ENCODE measurements around the gene KBTBD3. TPM values are rescaled to one million over a fixed set of nuclear protein-coding genes. Genes with fewer than 3 reads are reported as not detected.
"Not testable (repeated sequence)": the region's sequence is repeated elsewhere in the genome, so short reads cannot be mapped to it uniquely, and the experiment has no call there.

The KBTBD3 gene
- total RNA-seq, 1 donor from 2014 or later = 13.2 TPM

GRCh38 chr11:106011481-106011880 is 65.7 kb downstream of the KBTBD3 start:
- no peak for DNase-seq (ENCODE audit: low spot score)

GRCh38 chr11:106003094-106003493 is 74.1 kb downstream of the KBTBD3 start:
- DNase-seq (ENCODE audit: low spot score) = not testable (repeated sequence)

GRCh38 chr11:106001304-106002012 is 75.7 kb downstream of the KBTBD3 start:
- no peak for DNase-seq (ENCODE audit: low spot score)

Other genes with a start within 250 kb of the KBTBD3 start
- gene MSANTD4, start 55.1 kb downstream of the KBTBD3 start, total RNA-seq = 21.0 TPM
- 29.7 TPM for gene AASDHPPT, start 315 bp upstream of the KBTBD3 start, total RNA-seq